Smooth muscle cell (in vitro differentiated cells): ENCODE measurements around the gene MEGF6. TPM values are rescaled to one million over a fixed set of nuclear protein-coding genes. Genes with fewer than 3 reads are reported as not detected.

Experiments used
- DNase-seq: peaks from one replicate; lab custom pipeline; 2025; ENCODE audit not compliant: unreplicated experiment; lab: John Stamatoyannopoulos, UW
- H2AFZ ChIP-seq: fragments of 200-600 bp; sonication (generic); 2 replicates; pipeline ENCODE4 v1.6.0; 2016; ENCODE audit warnings: antibody characterized with exemption, low read depth, mild to moderate bottlenecking
- H3F3A ChIP-seq: fragments of 200-600 bp; sonication (generic); 2 replicates; pipeline ENCODE4 v1.6.0; 2017; ENCODE audit warnings: antibody characterized with exemption, low read depth
- H3K27ac ChIP-seq: fragments of 200-600 bp; sonication (generic); 2 replicates; pipeline ENCODE4 v1.5.1; 2016; ENCODE audit warnings: low read depth, mild to moderate bottlenecking
- H3K27me3 ChIP-seq: fragments of 200-600 bp; sonication (generic); 2 replicates; pipeline ENCODE4 v1.6.1; 2016; ENCODE audit warnings: low read depth, mild to moderate bottlenecking
- H3K36me3 ChIP-seq: fragments of 200-600 bp; sonication (generic); 2 replicates; pipeline ENCODE4 v1.5.1; 2016; ENCODE audit warnings: low read depth
- H3K4me1 ChIP-seq: fragments of 200-600 bp; sonication (generic); 2 replicates; pipeline ENCODE4 v1.5.1; 2016; ENCODE audit warnings: low read depth
- H3K4me2 ChIP-seq: fragments of 200-600 bp; sonication (generic); 2 replicates; pipeline ENCODE4 v1.6.0; 2016; ENCODE audit warnings: mild to moderate bottlenecking
- H3K4me3 ChIP-seq: fragments of 200-600 bp; sonication (generic); 2 replicates; pipeline ENCODE4 v1.5.1; 2016; ENCODE audit warnings: mild to moderate bottlenecking
- H3K79me2 ChIP-seq: fragments of 200-600 bp; sonication (generic); 2 replicates; pipeline ENCODE4 v1.6.0; 2016; ENCODE audit warnings: low read depth, mild to moderate bottlenecking
- H3K9ac ChIP-seq: fragments of 200-600 bp; sonication (generic); 2 replicates; pipeline ENCODE4 v1.6.0; 2016; ENCODE audit warnings: low read depth
- H3K9me3 ChIP-seq: fragments of 200-600 bp; sonication (generic); replicated peaks from 2 replicates; pipeline ENCODE4 v1.5.1; 2016; ENCODE audit warnings: low read depth
- H4K20me1 ChIP-seq: fragments of 200-600 bp; sonication (generic); 2 replicates; pipeline ENCODE4 v1.6.0; 2016; ENCODE audit warnings: low read depth
- CTCF ChIP-seq: fragments of 200-600 bp; sonication (generic); IDR thresholded peaks from 2 replicates; pipeline ENCODE4 v1.5.1; 2017; ENCODE audit warnings: borderline replicate concordance, mild to moderate bottlenecking, antibody characterized with exemption; ENCODE audit not compliant: insufficient read depth, poor library complexity, severe bottlenecking
- whole genome bisulfite sequencing: methylation state at CpG from one replicate; pipeline ENCODE4 v1.1.7; 2016; ENCODE audit warnings: low lambda C conversion rate; 5-methylcytosine and 5-hydroxymethylcytosine counted together
- polyA plus RNA-seq: library from polyadenylated mRNA; unstranded; fragments of >200 nt; fragmentation: Nextera tagmentation; extraction: Ambion mirVana; gene quantifications from 2 replicates; pipeline ENCODE4 v1.2.1, GENCODE V29; 2016
- total RNA-seq: library from RNA; depleted of rRNA; stranded (reverse); fragments of >200 nt; gene quantifications from 2 replicates; pipeline ENCODE4 v1.2.3, GENCODE V29; 2014

The MEGF6 gene
- total and polyA plus RNA-seq, 2 experiments from 2014 or later: 6.5 to 12.8 TPM

GRCh38 chr1:3560251-3560871 lies 50.9 kb downstream of the MEGF6 start:
- no peaks in the 10 kb centered on the region for H3K4me1 ChIP-seq
- no peaks in the 10 kb centered on the region for H4K20me1 ChIP-seq
- no peak overlapping the region for H3K9ac ChIP-seq
- H3K27ac ChIP-seq: no peak overlapping the region
- no peaks in the 10 kb centered on the region for H3K79me2 ChIP-seq
- TF ChIP-seq CTCF: no peak
- H3K36me3 ChIP-seq: no peaks in the 10 kb centered on the region
- no peak overlapping the region for H3K4me2 ChIP-seq
- no peak overlapping the region for H2AFZ ChIP-seq
- no peaks in the 10 kb centered on the region for H3K9me3 ChIP-seq
- H3K4me3 ChIP-seq: no peak overlapping the region
- no peaks in the 10 kb centered on the region for H3F3A ChIP-seq
- 92% methylated on average over 17 of the region's 17 CpGs for WGBS
- no peaks in the 10 kb centered on the region for H3K27me3 ChIP-seq
- DNase-seq: no peak

DNA sequence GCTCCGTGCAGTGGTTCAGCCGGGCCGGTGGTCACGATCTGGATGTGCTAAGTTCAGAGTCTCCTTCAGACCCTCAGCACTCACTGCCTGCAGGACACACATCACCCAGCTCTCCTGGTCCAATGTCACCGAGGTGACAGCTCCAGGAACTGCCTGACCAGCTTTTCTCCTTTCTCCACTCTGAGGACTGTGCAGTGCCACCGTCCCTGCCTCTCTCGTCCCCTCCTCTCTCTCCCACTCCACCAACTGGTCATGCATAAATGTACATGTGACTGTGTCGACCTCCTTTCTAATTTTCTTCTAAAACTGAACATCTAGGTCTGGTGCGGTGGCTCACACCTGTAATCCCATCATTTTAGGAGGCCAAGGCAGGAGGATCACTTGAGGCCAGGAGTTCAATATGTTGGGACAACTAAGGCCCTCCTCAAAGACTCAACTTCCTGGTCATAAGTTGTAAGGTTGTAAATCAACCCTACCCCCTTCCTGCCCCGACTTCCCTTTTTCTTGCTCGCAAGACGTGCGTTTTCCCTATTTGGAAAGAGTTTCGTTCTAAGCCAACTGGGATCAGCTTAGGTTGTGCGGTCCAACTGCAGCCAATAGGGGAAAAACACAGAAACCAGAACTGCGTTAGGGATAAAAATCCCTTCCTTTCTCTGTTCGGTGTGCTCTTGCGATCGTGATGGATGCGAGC lies 53.1 kb downstream of the MEGF6 start:
- Histone ChIP-seq H3K79me2 (no peaks in the 10 kb centered on the region), H2AFZ (no peak overlapping the region), H4K20me1 (no peaks in the 10 kb centered on the region), H3F3A (no peaks in the 10 kb centered on the region), H3K9ac (no peak overlapping the region), H3K27ac (no peak overlapping the region), H3K4me1 (no peaks in the 10 kb centered on the region), H3K27me3 (no peaks in the 10 kb centered on the region), H3K9me3 (no peaks in the 10 kb centered on the region), H3K4me2 (no peak overlapping the region), H3K36me3 (no peaks in the 10 kb centered on the region), H3K4me3 (no peak overlapping the region)
- no peak for DNase-seq
- TF ChIP-seq CTCF: no peak
- 89% methylated on average over 20 of the region's 20 CpGs for WGBS

DNA sequence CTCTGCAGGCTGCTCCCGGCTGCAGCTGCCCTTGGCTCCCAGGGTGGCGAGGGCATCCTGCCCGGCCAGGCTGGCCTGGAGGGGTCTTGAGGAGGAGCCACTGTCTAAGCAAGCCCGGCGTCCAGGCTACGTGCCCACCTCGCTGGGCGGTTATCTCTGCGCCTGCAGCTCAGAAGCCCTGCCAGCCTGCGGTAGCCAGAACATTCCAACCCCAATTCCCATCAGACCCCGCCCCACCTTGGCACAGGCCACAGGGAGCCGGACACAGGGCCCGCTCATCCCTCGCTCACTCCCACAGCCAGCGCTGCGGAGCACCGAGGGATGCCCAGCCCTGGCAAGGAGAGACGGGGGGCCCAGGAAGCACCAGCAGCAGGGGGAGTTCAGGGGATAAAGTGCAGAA lies 53.9 kb downstream of the MEGF6 start:
- H3K4me2 ChIP-seq: no peak overlapping the region
- H3K9ac ChIP-seq: no peak overlapping the region
- no peaks in the 10 kb centered on the region for H3K27me3 ChIP-seq
- 94% methylated on average over 18 of the region's 18 CpGs for WGBS
- H3K4me3 ChIP-seq: no peak overlapping the region
- H3K79me2 ChIP-seq: no peaks in the 10 kb centered on the region
- no peaks in the 10 kb centered on the region for H4K20me1 ChIP-seq
- no peaks in the 10 kb centered on the region for H3F3A ChIP-seq
- DNase-seq: no peak
- no peaks in the 10 kb centered on the region for H3K9me3 ChIP-seq
- no peak overlapping the region for H3K27ac ChIP-seq
- H3K4me1 ChIP-seq: no peaks in the 10 kb centered on the region
- H2AFZ ChIP-seq: no peak overlapping the region
- H3K36me3 ChIP-seq: no peaks in the 10 kb centered on the region
- no peak for TF ChIP-seq CTCF

- Histone ChIP-seq H3K36me3 (no peaks in the 10 kb centered on the region), H3K9ac (no peak overlapping the region), H3K4me2 (no peak overlapping the region), H3K4me1 (no peaks in the 10 kb centered on the region), H3K4me3 (no peak overlapping the region), H4K20me1 (no peaks in the 10 kb centered on the region), H3K27me3 (no peaks in the 10 kb centered on the region), H2AFZ (no peak overlapping the region), H3K27ac (no peak overlapping the region), H3F3A (no peaks in the 10 kb centered on the region), H3K79me2 (no peaks in the 10 kb centered on the region), H3K9me3 (no peaks in the 10 kb centered on the region)
- TF ChIP-seq CTCF: no peak
- DNase-seq: no peak
- 78% methylated on average over 16 of the region's 17 CpGs for WGBS
These were observed 55.0 kb downstream of the MEGF6 start for GRCh38 chr1:3556336-3556735.
